Neural cell (in vitro differentiated cells): Measurements from ENCODE around the gene DNAJB14. TPM values are rescaled to one million over a fixed set of nuclear protein-coding genes. Genes with fewer than 3 reads are reported as not detected.

Experiments
- H2AFZ ChIP-seq: fragments of 200-600, 300-800 bp; sonication (generic), shearing (Covaris generic); 2 replicates; pipeline ENCODE4 v1.6.0; 2014; ENCODE audit warnings: low read depth, mild to moderate bottlenecking, antibody characterized with exemption, low read length, moderate library complexity
- H3F3A ChIP-seq: fragments of 200-600 bp; shearing (Covaris generic); 2 replicates; pipeline ENCODE4 v1.6.1; 2016; ENCODE audit warnings: mild to moderate bottlenecking, moderate library complexity, mixed read lengths, antibody characterized with exemption, low read length; ENCODE audit not compliant: insufficient read depth, poor library complexity, severe bottlenecking
- H3K27ac ChIP-seq: fragments of 200-600, 300-800 bp; sonication (generic), shearing (Covaris generic); 2 replicates; pipeline ENCODE4 v1.5.1; 2014; ENCODE audit warnings: mild to moderate bottlenecking, low read length, moderate library complexity
- H3K27me3 ChIP-seq: fragments of 300-800, 200-600 bp; sonication (generic), shearing (Covaris generic); 2 replicates; pipeline ENCODE4 v1.6.0; 2014; ENCODE audit warnings: mild to moderate bottlenecking, low read depth, low read length, moderate library complexity; ENCODE audit not compliant: insufficient read depth
- H3K36me3 ChIP-seq: fragments of 300-800, 200-600 bp; sonication (generic), shearing (Covaris generic); 2 replicates; pipeline ENCODE4 v1.5.1; 2014; ENCODE audit warnings: mild to moderate bottlenecking, antibody characterized with exemption, low read length, moderate library complexity; ENCODE audit not compliant: insufficient read depth
- H3K4me2 ChIP-seq: fragments of 300-800, 200-600 bp; sonication (generic), shearing (Covaris generic); 2 replicates; pipeline ENCODE4 v1.6.0; 2014; ENCODE audit warnings: mild to moderate bottlenecking, low read length
- H3K4me3 ChIP-seq: fragments of 300-800, 200-600 bp; sonication (generic), shearing (Covaris generic); 2 replicates; pipeline ENCODE4 v1.5.1; 2014; ENCODE audit warnings: mild to moderate bottlenecking, low read length, moderate library complexity
- H3K79me2 ChIP-seq: fragments of 200-600 bp; shearing (Covaris generic); replicated peaks from 2 replicates; pipeline ENCODE4 v1.6.0; 2014; ENCODE audit warnings: mild to moderate bottlenecking, low read length, moderate library complexity; ENCODE audit not compliant: insufficient read depth
- H3K9ac ChIP-seq: fragments of 300-800, 200-600 bp; sonication (generic), shearing (Covaris generic); 2 replicates; pipeline ENCODE4 v1.6.1; 2016; ENCODE audit warnings: mild to moderate bottlenecking, low read length, mixed read lengths
- H3K9me2 ChIP-seq: fragments of 200-600 bp; shearing (Covaris generic); 2 replicates; pipeline ENCODE4 v1.6.1; 2016; ENCODE audit warnings: mild to moderate bottlenecking, low read length, mixed read lengths; ENCODE audit not compliant: insufficient read depth
- H3K9me3 ChIP-seq: fragments of 200-600, 300-800 bp; sonication (generic), shearing (Covaris generic); 2 replicates; pipeline ENCODE4 v1.6.1; 2016; ENCODE audit warnings: mild to moderate bottlenecking, mixed run types, low read length, moderate library complexity, mixed read lengths
- H4K20me1 ChIP-seq: fragments of 200-600 bp; shearing (Covaris generic); 2 replicates; pipeline ENCODE4 v1.6.1; 2016; ENCODE audit warnings: mild to moderate bottlenecking, mixed run types; ENCODE audit not compliant: insufficient read depth
- EP300 ChIP-seq: fragments of 450-650 bp; conservative IDR thresholded peaks from 2 replicates; pipeline ENCODE4 v1.6.1; 2014; ENCODE audit warnings: antibody characterized with exemption, mild to moderate bottlenecking, moderate library complexity; ENCODE audit not compliant: poor library complexity, severe bottlenecking
- EZH2 ChIP-seq: fragments of 200-600, 300-800 bp; shearing (Covaris generic), sonication (generic); IDR thresholded peaks from 2 replicates; pipeline ENCODE4 v1.6.1; 2014; ENCODE audit warnings: antibody characterized with exemption, low read length, borderline replicate concordance, mild to moderate bottlenecking; ENCODE audit not compliant: insufficient read depth, poor library complexity, severe bottlenecking
- MXI1 ChIP-seq: fragments of 450-650 bp; conservative IDR thresholded peaks from 2 replicates; pipeline ENCODE4 v1.6.1; 2014; ENCODE audit warnings: antibody characterized with exemption, mild to moderate bottlenecking; ENCODE audit not compliant: poor library complexity, severe bottlenecking
- POLR2AphosphoS5 ChIP-seq: IDR thresholded peaks from 2 replicates; pipeline ENCODE4 v1.6.1; 2012
- RAD21 ChIP-seq: fragments of 450-650 bp; conservative IDR thresholded peaks from 2 replicates; pipeline ENCODE4 v1.6.1; 2014; ENCODE audit warnings: antibody characterized with exemption, mild to moderate bottlenecking, moderate library complexity
- SMC3 ChIP-seq: fragments of 450-650 bp; conservative IDR thresholded peaks from 2 replicates; pipeline ENCODE4 v1.6.1; 2014; ENCODE audit warnings: antibody characterized with exemption, mild to moderate bottlenecking, moderate library complexity; ENCODE audit not compliant: poor library complexity
- TAF1 ChIP-seq: IDR thresholded peaks from 2 replicates; pipeline ENCODE4 v1.6.1; 2012; ENCODE audit warnings: low read depth
- polyA plus RNA-seq: library from polyadenylated mRNA; depleted of rRNA; stranded (reverse); fragments of >200 nt; gene quantifications from 2 replicates; pipeline ENCODE4 v1.2.3, GENCODE V29; 2014
- TF ChIP-seq, protein P1 (sequence below): fragments of 450-650 bp; IDR thresholded peaks from 2 replicates; pipeline ENCODE4 v1.5.1; 2014; ENCODE audit warnings: antibody characterized with exemption, mild to moderate bottlenecking, moderate library complexity; ENCODE audit not compliant: poor library complexity, severe bottlenecking
- TF ChIP-seq, protein P2 (sequence below): IDR thresholded peaks from 2 replicates; pipeline ENCODE4 v1.6.1; 2012; ENCODE audit warnings: borderline replicate concordance

DNAJB14 gene
- polyA plus RNA-seq, 1 donor from 2014 or later = 41.3 TPM

DNA sequence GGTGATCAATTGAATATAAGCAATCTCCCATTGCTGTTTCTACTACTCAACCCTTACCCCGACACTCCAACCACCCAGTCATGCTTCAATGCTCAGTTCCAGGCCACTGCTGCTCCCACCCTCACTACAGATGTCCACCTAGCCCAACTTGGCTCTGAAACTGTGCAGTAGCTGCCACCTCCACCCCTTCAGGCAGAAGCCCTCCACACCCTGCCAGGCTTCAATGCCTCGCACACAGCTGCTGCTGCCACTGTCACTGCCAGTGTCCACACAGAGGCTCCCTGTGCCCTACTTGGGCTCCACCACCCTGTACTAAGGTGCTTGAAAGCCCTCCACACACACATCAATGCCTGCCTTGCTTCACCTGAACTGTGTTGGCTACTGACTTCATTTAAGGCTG is 86.8 kb downstream of the DNAJB14 start:
- H2AFZ ChIP-seq = no peak overlapping the region
- H3F3A ChIP-seq = no peaks in the 10 kb centered on the region
- H3K79me2 ChIP-seq = no peaks in the 10 kb centered on the region
- no peaks in the 10 kb centered on the region for H4K20me1 ChIP-seq
- no peak overlapping the region for H3K9ac ChIP-seq
- H3K4me3 ChIP-seq = no peak overlapping the region
- H3K27me3 ChIP-seq = no peaks in the 10 kb centered on the region
- H3K36me3 ChIP-seq = no peaks in the 10 kb centered on the region
- no peak overlapping the region for H3K27ac ChIP-seq
- TF ChIP-seq EZH2 (no peak), SMC3 (no peak), POLR2AphosphoS5 (no peak), MXI1 (no peak), TAF1 (no peak), RAD21 (no peak), EP300 (no peak)
- TF ChIP-seq, protein P1, sequence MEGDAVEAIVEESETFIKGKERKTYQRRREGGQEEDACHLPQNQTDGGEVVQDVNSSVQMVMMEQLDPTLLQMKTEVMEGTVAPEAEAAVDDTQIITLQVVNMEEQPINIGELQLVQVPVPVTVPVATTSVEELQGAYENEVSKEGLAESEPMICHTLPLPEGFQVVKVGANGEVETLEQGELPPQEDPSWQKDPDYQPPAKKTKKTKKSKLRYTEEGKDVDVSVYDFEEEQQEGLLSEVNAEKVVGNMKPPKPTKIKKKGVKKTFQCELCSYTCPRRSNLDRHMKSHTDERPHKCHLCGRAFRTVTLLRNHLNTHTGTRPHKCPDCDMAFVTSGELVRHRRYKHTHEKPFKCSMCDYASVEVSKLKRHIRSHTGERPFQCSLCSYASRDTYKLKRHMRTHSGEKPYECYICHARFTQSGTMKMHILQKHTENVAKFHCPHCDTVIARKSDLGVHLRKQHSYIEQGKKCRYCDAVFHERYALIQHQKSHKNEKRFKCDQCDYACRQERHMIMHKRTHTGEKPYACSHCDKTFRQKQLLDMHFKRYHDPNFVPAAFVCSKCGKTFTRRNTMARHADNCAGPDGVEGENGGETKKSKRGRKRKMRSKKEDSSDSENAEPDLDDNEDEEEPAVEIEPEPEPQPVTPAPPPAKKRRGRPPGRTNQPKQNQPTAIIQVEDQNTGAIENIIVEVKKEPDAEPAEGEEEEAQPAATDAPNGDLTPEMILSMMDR = no peak
- TF ChIP-seq, protein P2, sequence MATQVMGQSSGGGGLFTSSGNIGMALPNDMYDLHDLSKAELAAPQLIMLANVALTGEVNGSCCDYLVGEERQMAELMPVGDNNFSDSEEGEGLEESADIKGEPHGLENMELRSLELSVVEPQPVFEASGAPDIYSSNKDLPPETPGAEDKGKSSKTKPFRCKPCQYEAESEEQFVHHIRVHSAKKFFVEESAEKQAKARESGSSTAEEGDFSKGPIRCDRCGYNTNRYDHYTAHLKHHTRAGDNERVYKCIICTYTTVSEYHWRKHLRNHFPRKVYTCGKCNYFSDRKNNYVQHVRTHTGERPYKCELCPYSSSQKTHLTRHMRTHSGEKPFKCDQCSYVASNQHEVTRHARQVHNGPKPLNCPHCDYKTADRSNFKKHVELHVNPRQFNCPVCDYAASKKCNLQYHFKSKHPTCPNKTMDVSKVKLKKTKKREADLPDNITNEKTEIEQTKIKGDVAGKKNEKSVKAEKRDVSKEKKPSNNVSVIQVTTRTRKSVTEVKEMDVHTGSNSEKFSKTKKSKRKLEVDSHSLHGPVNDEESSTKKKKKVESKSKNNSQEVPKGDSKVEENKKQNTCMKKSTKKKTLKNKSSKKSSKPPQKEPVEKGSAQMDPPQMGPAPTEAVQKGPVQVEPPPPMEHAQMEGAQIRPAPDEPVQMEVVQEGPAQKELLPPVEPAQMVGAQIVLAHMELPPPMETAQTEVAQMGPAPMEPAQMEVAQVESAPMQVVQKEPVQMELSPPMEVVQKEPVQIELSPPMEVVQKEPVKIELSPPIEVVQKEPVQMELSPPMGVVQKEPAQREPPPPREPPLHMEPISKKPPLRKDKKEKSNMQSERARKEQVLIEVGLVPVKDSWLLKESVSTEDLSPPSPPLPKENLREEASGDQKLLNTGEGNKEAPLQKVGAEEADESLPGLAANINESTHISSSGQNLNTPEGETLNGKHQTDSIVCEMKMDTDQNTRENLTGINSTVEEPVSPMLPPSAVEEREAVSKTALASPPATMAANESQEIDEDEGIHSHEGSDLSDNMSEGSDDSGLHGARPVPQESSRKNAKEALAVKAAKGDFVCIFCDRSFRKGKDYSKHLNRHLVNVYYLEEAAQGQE = no peak
- H3K9me3 ChIP-seq = no peaks in the 10 kb centered on the region
- no peak overlapping the region for H3K4me2 ChIP-seq
- H3K9me2 ChIP-seq = no peaks in the 10 kb centered on the region

DNA sequence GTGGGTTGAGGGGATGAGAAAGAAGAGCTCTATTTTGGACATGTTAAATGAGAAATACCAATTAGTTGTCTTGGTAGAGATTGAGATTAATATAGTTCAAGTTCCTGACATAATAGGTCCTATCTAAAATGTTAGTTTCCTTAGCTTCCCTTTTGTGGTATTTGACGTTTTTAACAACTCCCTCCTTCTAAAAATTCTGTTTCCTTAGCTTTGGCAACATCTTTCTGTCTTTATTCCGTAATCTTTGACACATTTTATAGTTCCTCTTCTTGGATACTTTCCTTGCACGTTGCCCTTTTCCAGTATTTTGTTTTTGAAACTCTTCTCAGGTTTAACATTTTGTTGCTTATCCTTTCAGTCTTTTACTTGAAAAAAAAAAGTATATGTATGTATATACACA is 89.1 kb downstream of the DNAJB14 start:
- H3F3A ChIP-seq = no peaks in the 10 kb centered on the region
- H3K4me3 ChIP-seq = no peak overlapping the region
- H3K36me3 ChIP-seq = no peaks in the 10 kb centered on the region
- TF ChIP-seq POLR2AphosphoS5 (no peak), EZH2 (no peak), TAF1 (no peak), EP300 (no peak), MXI1 (no peak), SMC3 (no peak), RAD21 (no peak)
- TF ChIP-seq, protein P1 = no peak
- TF ChIP-seq, protein P2 = no peak
- H3K9ac ChIP-seq = no peak overlapping the region
- H3K9me3 ChIP-seq = no peaks in the 10 kb centered on the region
- H2AFZ ChIP-seq = no peak overlapping the region
- no peaks in the 10 kb centered on the region for H3K9me2 ChIP-seq
- no peaks in the 10 kb centered on the region for H3K79me2 ChIP-seq
- H4K20me1 ChIP-seq = no peaks in the 10 kb centered on the region
- no peaks in the 10 kb centered on the region for H3K27me3 ChIP-seq
- no peak overlapping the region for H3K4me2 ChIP-seq
- H3K27ac ChIP-seq = no peak overlapping the region
